GM20000 (cell line): Measurements from ENCODE around the gene KY.

Experiments
- DNase-seq: peaks from one replicate; pipeline ENCODE4 v3.0.0; 2012; ENCODE audit warnings: low spot score
- CTCF ChIP-seq: IDR thresholded peaks from 2 replicates; pipeline ENCODE4 v1.5.1; 2012; ENCODE audit warnings: mild to moderate bottlenecking, control low read depth; ENCODE audit errors: extremely low read depth, missing control alignments

KY gene

GRCh38 chr3:134681522-134681900 lies 30.7 kb upstream of the KY start:
- no peak for TF ChIP-seq CTCF
- no peak for DNase-seq

- no peak for DNase-seq
- TF ChIP-seq CTCF = no peak
Measured at GRCh38 chr3:134680796-134681521, 30.1 kb upstream of the KY start.

GRCh38 chr3:134677987-134678308 lies 27.1 kb upstream of the KY start:
- DNase-seq = no peak
- TF ChIP-seq CTCF = no peak

GRCh38 chr3:134677196-134677986 lies 26.6 kb upstream of the KY start:
- TF ChIP-seq CTCF = peak; percentile 53
- DNase-seq = peak; percentile 41

- no peak for DNase-seq
- TF ChIP-seq CTCF = no peak
Measured at GRCh38 chr3:134675726-134676256, 25.0 kb upstream of the KY start.

- TF ChIP-seq CTCF = no peak
- DNase-seq = no peak
Measured at GRCh38 chr3:134672571-134672970, 21.7 kb upstream of the KY start.

GRCh38 chr3:134667956-134668355 lies 17.1 kb upstream of the KY start:
- no peak for DNase-seq
- no peak for TF ChIP-seq CTCF
